HG03066 (cell line): ENCODE measurements around the gene RNF17.

Source experiments
- ATAC-seq: cut with Tn5 transposase; IDR thresholded peaks from one replicate; pipeline ENCODE4 v1.9.1; 2021; ENCODE audit warnings: low read depth; ENCODE audit not compliant: unreplicated experiment

Gene RNF17

GRCh38 chr13:24763596-24764275 is at the start of gene RNF17:
RNF17 (plus strand) TSS chr13:24764169; CDS start chr13:24764204, 35 bp downstream.
- ATAC-seq: no peak

GRCh38 chr13:24716011-24716410 is 48.0 kb upstream of the RNF17 start:
- ATAC-seq: no peak

GRCh38 chr13:24716446-24716845 is 47.5 kb upstream of the RNF17 start:
- ATAC-seq: no peak

GRCh38 chr13:24717217-24717616 is 46.8 kb upstream of the RNF17 start:
- no peak for ATAC-seq

GRCh38 chr13:24718192-24718965 is 45.6 kb upstream of the RNF17 start:
- no peak for ATAC-seq

GRCh38 chr13:24719139-24719538 is 44.8 kb upstream of the RNF17 start:
- no peak for ATAC-seq

GRCh38 chr13:24723206-24723605 is 40.8 kb upstream of the RNF17 start:
- no peak for ATAC-seq

- no peak for ATAC-seq
These were observed 39.3 kb upstream of the RNF17 start for GRCh38 chr13:24724714-24725113.

GRCh38 chr13:24725379-24725778 is 38.6 kb upstream of the RNF17 start:
- ATAC-seq: no peak

- peak; percentile 66 for ATAC-seq
These were observed 36.0 kb upstream of the RNF17 start for GRCh38 chr13:24727731-24728601.

GRCh38 chr13:24730873-24731567 is 32.9 kb upstream of the RNF17 start:
- peak; percentile 73 for ATAC-seq

GRCh38 chr13:24734950-24735349 is 29.0 kb upstream of the RNF17 start:
- ATAC-seq: no peak

- no peak for ATAC-seq
These were observed 26.9 kb upstream of the RNF17 start for GRCh38 chr13:24737042-24737441.

GRCh38 chr13:24738366-24738847 is 25.6 kb upstream of the RNF17 start:
- ATAC-seq: no peak

- ATAC-seq: no peak
These were observed 23.7 kb upstream of the RNF17 start for GRCh38 chr13:24740014-24740890.

- ATAC-seq: no peak
These were observed 22.8 kb upstream of the RNF17 start for GRCh38 chr13:24741016-24741662.

- no peak for ATAC-seq
These were observed 22.2 kb upstream of the RNF17 start for GRCh38 chr13:24741791-24742190.

- ATAC-seq: no peak
These were observed 21.7 kb upstream of the RNF17 start for GRCh38 chr13:24742294-24742693.

GRCh38 chr13:24742977-24743376 is 21.0 kb upstream of the RNF17 start:
- no peak for ATAC-seq
